HFFc6 (cell line): ENCODE data around the gene RGS3. TPM values are rescaled to one million over a fixed set of nuclear protein-coding genes. Genes with fewer than 3 reads are reported as not detected.
A peak's percentile ranks its signal among the peaks of the same experiment; 100 is the strongest.

Experiments used
- DNase-seq: peaks from one replicate; pipeline ENCODE4 v3.0.0-alpha.2; 2018
- H3K27ac Mint-ChIP-seq: 2 replicates; pipeline ENCODE4 v1.8.0; 2020; ENCODE audit warnings: mild to moderate bottlenecking, mixed read lengths
- H3K27me3 Mint-ChIP-seq: 2 replicates; pipeline ENCODE4 v1.8.0; 2021; ENCODE audit warnings: mild to moderate bottlenecking, moderate library complexity, mixed read lengths; ENCODE audit not compliant: insufficient read depth
- H3K36me3 Mint-ChIP-seq: 2 replicates; pipeline ENCODE4 v1.8.0; 2021; ENCODE audit warnings: low read depth, mixed read lengths
- H3K4me1 Mint-ChIP-seq: 2 replicates; pipeline ENCODE4 v1.8.0; 2020; ENCODE audit warnings: low read depth, mixed read lengths
- H3K4me3 Mint-ChIP-seq: 2 replicates; pipeline ENCODE4 v1.8.0; 2020; ENCODE audit warnings: mild to moderate bottlenecking, moderate library complexity, mixed read lengths
- H3K9me3 Mint-ChIP-seq: 2 replicates; pipeline ENCODE4 v1.8.0; 2020; ENCODE audit warnings: mild to moderate bottlenecking, mixed read lengths
- CTCF ChIP-seq: fragments of 200-600 bp; sonication (generic); IDR thresholded peaks from 2 replicates; pipeline ENCODE4 v1.5.0; 2021; ENCODE audit warnings: antibody characterized with exemption, mild to moderate bottlenecking
- total RNA-seq, 6 experiments: library from RNA; stranded (reverse); fragmentation: NEBNext Ultra II Directional; extraction: Animal tissue kit (Norgen Biotek cat#: 25700); gene quantifications; 2 replicates in 1 of 6; 3 replicates in 5 of 6; pipeline ENCODE4 v1.2.3, GENCODE V29; 2021

The RGS3 gene
- total RNA-seq, 6 experiments from 2014 or later = 49.7 to 57.0 (median 52.5) TPM

- Mint-ChIP-seq H3K4me1 (peaks cover 53% of the 10 kb centered on the region), H3K27me3 (peaks cover 2% of the 10 kb centered on the region; the same call in 1 of the 2 replicates), H3K27ac (no peak overlapping the region), H3K36me3 (no peaks in the 10 kb centered on the region), H3K4me3 (no peak overlapping the region), H3K9me3 (no peaks in the 10 kb centered on the region)
- no peak for TF ChIP-seq CTCF
- DNase-seq = no peak
Measured at GRCh38 chr9:113628621-113629020, 165.1 kb downstream of the RGS3 start.

- Mint-ChIP-seq H3K27ac (no peak overlapping the region), H3K27me3 (peaks cover 11% of the 10 kb centered on the region), H3K9me3 (no peaks in the 10 kb centered on the region), H3K36me3 (no peaks in the 10 kb centered on the region), H3K4me1 (peaks cover 41% of the 10 kb centered on the region), H3K4me3 (no peak overlapping the region)
- no peak for DNase-seq
- TF ChIP-seq CTCF = no peak
Measured at GRCh38 chr9:113630386-113631136, 167.0 kb downstream of the RGS3 start.

- TF ChIP-seq CTCF = no peak
- Mint-ChIP-seq H3K27me3 (peaks cover 16% of the 10 kb centered on the region), H3K27ac (no peak overlapping the region), H3K9me3 (no peaks in the 10 kb centered on the region), H3K4me1 (peaks cover 42% of the 10 kb centered on the region), H3K4me3 (no peak overlapping the region), H3K36me3 (no peaks in the 10 kb centered on the region)
- DNase-seq = no peak
Measured at GRCh38 chr9:113631137-113631765, 167.7 kb downstream of the RGS3 start.

GRCh38 chr9:113631871-113632665 is 168.5 kb downstream of the RGS3 start:
- Mint-ChIP-seq H3K4me3 (peak overlapping the region; percentile 49), H3K27ac (peak overlapping the region; percentile 18; the same call in 1 of the 2 replicates), H3K9me3 (no peaks in the 10 kb centered on the region), H3K27me3 (peaks cover 16% of the 10 kb centered on the region), H3K36me3 (no peaks in the 10 kb centered on the region), H3K4me1 (peaks cover 37% of the 10 kb centered on the region)
- DNase-seq = peak; percentile 68
- TF ChIP-seq CTCF = no peak

- H3K4me3 Mint-ChIP-seq = peak overlapping the region; percentile 49
- peaks cover 15% of the 10 kb centered on the region for H3K27me3 Mint-ChIP-seq
- H3K9me3 Mint-ChIP-seq = no peaks in the 10 kb centered on the region
- H3K36me3 Mint-ChIP-seq = no peaks in the 10 kb centered on the region
- peak; percentile 60 for DNase-seq
- no peak for TF ChIP-seq CTCF
- H3K27ac Mint-ChIP-seq = peak overlapping the region; percentile 18; the same call in 1 of the 2 replicates
- H3K4me1 Mint-ChIP-seq = peaks cover 33% of the 10 kb centered on the region
Measured at GRCh38 chr9:113632776-113633590, 169.5 kb downstream of the RGS3 start.
